HepG2 (cell line): ENCODE data around the gene CPEB3. TPM values are rescaled to one million over a fixed set of nuclear protein-coding genes. Genes with fewer than 3 reads are reported as not detected.

ENCODE experiments used
- ATAC-seq: fragments of 200-7000 bp; cut with Tn5 transposase; 3 replicates; pipeline ENCODE4 v1.9.1; 2020; ENCODE audit warnings: mild to moderate bottlenecking, moderate library complexity
- BruUV-seq: library from RNA; stranded (reverse); fragments of 400-500 nt; replicated peaks from 2 replicates; lab custom pipeline; 2021; lab: Mats Ljungman, UMichigan
- CTCF ChIA-PET: fragments of 300-600 bp; formaldehyde crosslinking; extraction: SDS; loops from one replicate; lab custom pipeline; 2021; ENCODE audit warnings: low total read pairs, inconsistent platforms, low intra/inter-chr PET ratio; lab: Yijun Ruan, JAX
- POLR2A ChIA-PET: fragments of 350-600 bp; sonication (Branson Sonifier 250); formaldehyde crosslinking; loops from one replicate; lab custom pipeline; 2020; ENCODE audit warnings: antibody characterized with exemption, inconsistent platforms; lab: Yijun Ruan, JAX
- DNase-seq: peaks from one replicate; pipeline ENCODE4 v3.0.0-alpha.2; 2015; ENCODE audit warnings: low spot score
- FAIRE-seq: peaks from 3 replicates; lab custom pipeline; 2011; peaks lifted over from hg19 to GRCh38; lab: Jason Lieb, UNC
- H2AFZ ChIP-seq: one replicate; pipeline ENCODE4 v1.6.1; 2011; ENCODE audit warnings: low read length, inconsistent platforms
- H3K27ac ChIP-seq: fragments of 300-600 bp; 3 replicates; pipeline ENCODE4 v1.8.0; 2011; ENCODE audit warnings: mixed run types, mild to moderate bottlenecking, mixed read lengths, low read length, inconsistent platforms; ENCODE audit not compliant: insufficient read depth; ENCODE audit errors: extremely low read length
- H3K27me3 ChIP-seq, 2 experiments: fragments of 200-600 bp in 1 of 2; 2 replicates in 1 of 2; 3 replicates in 1 of 2; pipeline versions ENCODE4 v1.6.0 to v1.8.0; 2011; ENCODE audit warnings: low read length in 2 of 2, mild to moderate bottlenecking in 2 of 2, moderate library complexity in 2 of 2, inconsistent platforms in 1 of 2; ENCODE audit not compliant: insufficient read depth in 2 of 2, control insufficient read depth in 1 of 2
- H3K36me3 ChIP-seq, 2 experiments: fragments of 200-600 bp in 1 of 2; replicated peaks in 1 of 2; 2 replicates in 1 of 2; 3 replicates in 1 of 2; pipeline versions ENCODE4 v1.5.1 to v1.8.0; 2011; ENCODE audit warnings: low read length in 2 of 2, inconsistent platforms in 1 of 2; ENCODE audit not compliant: insufficient read depth in 2 of 2, control insufficient read depth in 1 of 2
- H3K4me1 ChIP-seq: 2 replicates; pipeline ENCODE4 v1.5.1; 2012; ENCODE audit warnings: low read length, inconsistent platforms; ENCODE audit not compliant: insufficient read depth
- H3K4me2 ChIP-seq: 2 replicates; pipeline ENCODE4 v1.6.0; 2011; ENCODE audit warnings: low read depth, low read length, inconsistent platforms
- H3K4me3 ChIP-seq, 3 experiments: fragments of 200-600 bp in 1 of 3; sonication (generic), shearing (Covaris generic) in 1 of 3; replicated peaks in 1 of 3; 2 replicates each; pipeline ENCODE4 v1.5.1; 2011 to 2016; ENCODE audit warnings: low read length in 3 of 3, inconsistent platforms in 2 of 3, low read depth in 2 of 3, mild to moderate bottlenecking in 2 of 3, control low read depth in 1 of 3, mixed read lengths in 1 of 3; ENCODE audit not compliant: insufficient read depth in 1 of 3
- H3K79me2 ChIP-seq: one replicate; pipeline ENCODE4 v1.6.1; 2011; ENCODE audit warnings: low read length, inconsistent platforms; ENCODE audit not compliant: insufficient read depth
- H3K9ac ChIP-seq: 2 replicates; pipeline ENCODE4 v1.6.0; 2011; ENCODE audit warnings: mild to moderate bottlenecking, low read depth, low read length, inconsistent platforms; ENCODE audit not compliant: insufficient read depth
- H3K9me3 ChIP-seq: 2 replicates; pipeline ENCODE4 v1.5.1; 2012; ENCODE audit warnings: mild to moderate bottlenecking, low read length
- H4K20me1 ChIP-seq: 2 replicates; pipeline ENCODE4 v1.6.0; 2011; ENCODE audit warnings: inconsistent platforms, mild to moderate bottlenecking, low read length, moderate library complexity; ENCODE audit not compliant: insufficient read depth
- ATF6 ChIP-seq: sonication (generic); formaldehyde crosslinking; conservative IDR thresholded peaks from 2 replicates; pipeline ENCODE4 v1.4.0; 2020; ENCODE audit warnings: missing genetic modification reagents
- CBX2 ChIP-seq, 2 experiments: fragments of 200-600 bp in 1 of 2; sonication (generic); formaldehyde crosslinking in 1 of 2; IDR thresholded peaks; 2 replicates each; pipeline versions ENCODE4 v1.7.0 to v1.8.1; 2018 to 2022; ENCODE audit warnings: low read depth in 2 of 2, low read length in 1 of 2, mild to moderate bottlenecking in 1 of 2, missing genetic modification reagents in 1 of 2
- HES4 ChIP-seq: sonication (generic); formaldehyde crosslinking; IDR thresholded peaks from 2 replicates; pipeline ENCODE4 v1.9.0; 2021; ENCODE audit warnings: mild to moderate bottlenecking, missing genetic modification reagents, borderline replicate concordance
- IKZF1 ChIP-seq: fragments of 450-650 bp; IDR thresholded peaks from 2 replicates; pipeline ENCODE4 v1.7.1; 2016
- JUNB ChIP-seq: sonication (generic); formaldehyde crosslinking; IDR thresholded peaks from 2 replicates; pipeline ENCODE4 v1.8.0; 2022; ENCODE audit warnings: missing genetic modification reagents, mild to moderate bottlenecking, borderline replicate concordance
- MIER3 ChIP-seq: IDR thresholded peaks from 2 replicates; pipeline ENCODE4 v1.6.1; 2016; ENCODE audit warnings: missing compliant biosample characterization, borderline replicate concordance
- NFATC3 ChIP-seq: sonication (generic); formaldehyde crosslinking; IDR thresholded peaks from 2 replicates; pipeline ENCODE4 v1.5.1; 2020; ENCODE audit warnings: mild to moderate bottlenecking, missing genetic modification reagents
- NFE2L1 ChIP-seq: sonication (generic); formaldehyde crosslinking; IDR thresholded peaks from 2 replicates; pipeline ENCODE4 v1.4.0; 2020; ENCODE audit warnings: missing genetic modification reagents, mild to moderate bottlenecking, borderline replicate concordance
- PITX1 ChIP-seq: sonication (generic); formaldehyde crosslinking; IDR thresholded peaks from 2 replicates; pipeline ENCODE4 v1.5.1; 2020; ENCODE audit warnings: mild to moderate bottlenecking, missing genetic modification reagents
- ZMAT5 ChIP-seq: sonication (generic); formaldehyde crosslinking; IDR thresholded peaks from 2 replicates; pipeline ENCODE4 v1.5.0; 2020; ENCODE audit warnings: mild to moderate bottlenecking, low read depth, missing genetic modification reagents, borderline replicate concordance
- WGBS: methylation state at CpG from one replicate; pipeline ENCODE4 v1.1.6; 2017; ENCODE audit warnings: low lambda C conversion rate; 5-methylcytosine and 5-hydroxymethylcytosine counted together
- in situ Hi-C: cut with HindIII; loops from 2 replicates; pipeline ENCODE4 v1.10.0; 2017; ENCODE audit warnings: low pct_unique_long_range_greater_than_20kb; ENCODE audit not compliant: extremely low pct_ligation_motif_present
- intact Hi-C: fragments of 100-400 bp; cut with micrococcal nuclease; formaldehyde crosslinking; loops from one replicate; pipeline ENCODE4 v1.10.0; 2022; ENCODE audit not compliant: unreplicated experiment
- polyA plus RNA-seq, 8 experiments: library from polyadenylated mRNA; depleted of rRNA in 3 of 8; stranded (reverse) in 7 of 8; unstranded in 1 of 8; fragments of >200 nt; fragmentation: Illumina TruSeq in 4 of 8; extraction: Trizol in 4 of 8; gene quantifications; 2 replicates each; pipeline versions ENCODE4 v1.2.1 to v1.2.3, GENCODE V29; 2011 to 2016; ENCODE audit warnings: low read depth in 4 of 8, missing spikeins in 1 of 8, mixed read lengths in 1 of 8; ENCODE audit not compliant: insufficient read depth in 1 of 8
- total RNA-seq, 5 experiments: library from RNA; depleted of rRNA; stranded (reverse); fragments of >200 nt; fragmentation: Illumina TruSeq; extraction: Trizol; gene quantifications; 2 replicates each; pipeline ENCODE4 v1.2.3, GENCODE V29; 2016; ENCODE audit warnings: low read depth in 1 of 5

CPEB3 gene
- total and polyA plus RNA-seq, 2 of the 13 experiments (the other 11 are each of a cell fraction or from before 2014, with no cell fraction given), result 0.66 to 0.70 TPM

GRCh38 chr10:92298487-92298886 lies 7.6 kb upstream of the CPEB3 start:
- intact Hi-C loops, result no loop called here
- ATAC-seq (no peak), DNase-seq (no peak), FAIRE-seq (no peak)
- no peaks in the 10 kb centered on the region for H3K27me3 ChIP-seq
- in situ Hi-C loops, result no loop called here
- peaks cover 4 to 26% of the 10 kb centered on the region in 2 experiments; a peak in 4 of 5 replicates for H3K36me3 ChIP-seq
- H3K9ac ChIP-seq, result no peak overlapping the region
- no peak overlapping the region for H3K27ac ChIP-seq
- no peak overlapping the region for H3K4me2 ChIP-seq
- no peak overlapping the region for H3K4me3 ChIP-seq
- H3K79me2 ChIP-seq, result peaks cover 75% of the 10 kb centered on the region
- CTCF ChIA-PET, result no interaction called here
- H3K4me1 ChIP-seq, result peaks cover 13% of the 10 kb centered on the region
- 96% methylated on average over 6 of the region's 6 CpGs for WGBS
- 0 out of 2 replicates have a peak, but pooled peaks cover 7% of the 10 kb centered on the region for H4K20me1 ChIP-seq
- H3K9me3 ChIP-seq, result no peaks in the 10 kb centered on the region
- no TSS peak for BruUV-seq
- POLR2A ChIA-PET, result no interaction called here
- no peak overlapping the region for H2AFZ ChIP-seq
- TF ChIP-seq NFE2L1 (CRISPR knock-in tag), result no peak
- TF ChIP-seq NFATC3, result no peak
- TF ChIP-seq HES4 (CRISPR knock-in tag), result no peak
- TF ChIP-seq ATF6, result no peak
- TF ChIP-seq PITX1 (CRISPR knock-in tag), result no peak
- TF ChIP-seq JUNB (CRISPR knock-in tag), result no peak
- no peak for TF ChIP-seq CBX2 (IDR thresholded peaks at IDR 0.05; ENCODE audit: low read depth, low read length)
- TF ChIP-seq CBX2 (CRISPR knock-in tag; IDR thresholded peaks at IDR 0.05; ENCODE audit: low read depth), result no peak
- no peak for TF ChIP-seq IKZF1
- TF ChIP-seq MIER3, result no peak
- no peak for TF ChIP-seq ZMAT5 (CRISPR knock-in tag)
